Fibroblast of skin of scalp (primary cell): ENCODE data around the gene TSSK2.

Source experiments
- DNase-seq: peaks from one replicate; pipeline ENCODE4 v3.0.0-alpha.2; 2013

TSSK2 gene

GRCh38 chr22:19106886-19107729, 24.0 kb upstream of the TSSK2 start:
- no peak for DNase-seq

GRCh38 chr22:19107730-19108074, 23.4 kb upstream of the TSSK2 start:
- DNase-seq = no peak

- DNase-seq = no peak
Observed at GRCh38 chr22:19108807-19109197, 22.3 kb upstream of the TSSK2 start.

GRCh38 chr22:19109198-19110063, 21.7 kb upstream of the TSSK2 start:
- DNase-seq = peak; percentile 13

GRCh38 chr22:19110064-19110458, 21.0 kb upstream of the TSSK2 start:
- no peak for DNase-seq

GRCh38 chr22:19110646-19111045, 20.5 kb upstream of the TSSK2 start:
- DNase-seq = no peak

GRCh38 chr22:19111140-19111539, 20.0 kb upstream of the TSSK2 start:
- DNase-seq = no peak

GRCh38 chr22:19111584-19111983, 19.5 kb upstream of the TSSK2 start:
- DNase-seq = no peak

GRCh38 chr22:19113429-19113828, 17.7 kb upstream of the TSSK2 start:
- DNase-seq = no peak

- no peak for DNase-seq
Observed at GRCh38 chr22:19114984-19115552, 16.0 kb upstream of the TSSK2 start.

- no peak for DNase-seq
Observed at GRCh38 chr22:19115628-19116027, 15.5 kb upstream of the TSSK2 start.

GRCh38 chr22:19117111-19117512, 14.0 kb upstream of the TSSK2 start:
- DNase-seq = no peak

- DNase-seq = no peak
Observed at GRCh38 chr22:19118329-19118880, 12.7 kb upstream of the TSSK2 start.

GRCh38 chr22:19119949-19120348, 11.2 kb upstream of the TSSK2 start:
- no peak for DNase-seq

- peak; percentile 25 for DNase-seq
Observed at GRCh38 chr22:19120829-19121630, 10.1 kb upstream of the TSSK2 start.

GRCh38 chr22:19121631-19122142, 9.4 kb upstream of the TSSK2 start:
- no peak for DNase-seq

GRCh38 chr22:19122143-19122751, 8.9 kb upstream of the TSSK2 start, which contains the start of gene DGCR2:
Gene DGCR2, minus strand, starts transcription at chr22:19122412. Its CDS starts 206 bp downstream, at chr22:19122206.
- peak; percentile 97 for DNase-seq

- DNase-seq = no peak
Observed at GRCh38 chr22:19122752-19123492, 8.2 kb upstream of the TSSK2 start.

- no peak for DNase-seq
Observed at GRCh38 chr22:19123936-19124335, 7.2 kb upstream of the TSSK2 start.

- DNase-seq = no peak
Observed at GRCh38 chr22:19124377-19124776, 6.7 kb upstream of the TSSK2 start.

- DNase-seq = no peak
Observed at GRCh38 chr22:19125011-19125410, 6.1 kb upstream of the TSSK2 start.
